RWPE1 (cell line): ENCODE results near the gene RASSF4.

Experiments used
- CTCF ChIA-PET: fragments of 350-600 bp; sonication (Branson Sonifier 250); formaldehyde crosslinking; extraction: SDS; loops from one replicate; lab custom pipeline; 2021; lab: Yijun Ruan, JAX
- POLR2A ChIA-PET: fragments of 400-600 bp; formaldehyde crosslinking; extraction: SDS; loops from one replicate; lab custom pipeline; 2020; ENCODE audit warnings: antibody characterized with exemption; ENCODE audit not compliant: low non-redundant PET; lab: Yijun Ruan, JAX
- DNase-seq: peaks from one replicate; pipeline ENCODE4 v3.0.0; 2012; ENCODE audit warnings: low spot score
- H3K27ac ChIP-seq: fragments of 450-650 bp; 2 replicates; pipeline ENCODE4 v1.5.1; 2017
- CTCF ChIP-seq: fragments of 450-650 bp; conservative IDR thresholded peaks from 2 replicates; pipeline ENCODE4 v1.5.1; 2017; ENCODE audit warnings: low read depth, mild to moderate bottlenecking

The RASSF4 gene

GRCh38 chr10:44951576-44952226 lies 7.9 kb upstream of the RASSF4 start:
- POLR2A ChIA-PET: no interaction called here
- no peak for TF ChIP-seq CTCF
- CTCF ChIA-PET: no interaction called here
- no peak for DNase-seq
- H3K27ac ChIP-seq: no peak overlapping the region

GRCh38 chr10:44952779-44953231 lies 6.8 kb upstream of the RASSF4 start:
- H3K27ac ChIP-seq: no peak overlapping the region
- CTCF ChIA-PET: no interaction called here
- POLR2A ChIA-PET: interaction anchor here (0.6 kb wide), 1 partner anchor 84 kb away, joined by 3 read pairs; no protein-coding TSS in a partner anchor
- DNase-seq: no peak
- no peak for TF ChIP-seq CTCF

- H3K27ac ChIP-seq: no peak overlapping the region
- CTCF ChIA-PET: no interaction called here
- no peak for DNase-seq
- TF ChIP-seq CTCF: no peak
- POLR2A ChIA-PET: no interaction called here
Observed at GRCh38 chr10:44954042-44954441, 5.6 kb upstream of the RASSF4 start.

- POLR2A ChIA-PET: no interaction called here
- CTCF ChIA-PET: no interaction called here
- no peak overlapping the region for H3K27ac ChIP-seq
- TF ChIP-seq CTCF: no peak
- DNase-seq: no peak
Observed at GRCh38 chr10:44954962-44955361, 4.6 kb upstream of the RASSF4 start.

- ChIA-PET CTCF (interaction anchor here (0.7 kb wide), 1 partner anchor 60 kb away, joined by 7 read pairs; no protein-coding TSS in a partner anchor), POLR2A (no interaction called here)
- no peak for TF ChIP-seq CTCF
- no peak for DNase-seq
- no peak overlapping the region for H3K27ac ChIP-seq
Observed at GRCh38 chr10:44955413-44956070, 4.1 kb upstream of the RASSF4 start.

GRCh38 chr10:44956226-44956625 lies 3.4 kb upstream of the RASSF4 start:
- POLR2A ChIA-PET: no interaction called here
- CTCF ChIA-PET: interaction anchor here (0.7 kb wide), 1 partner anchor 59 kb away, joined by 7 read pairs; no protein-coding TSS in a partner anchor
- no peak for TF ChIP-seq CTCF

More at GRCh38 chr10:44956226-44956625, 3.4 kb upstream of the RASSF4 start:
- no peak overlapping the region for H3K27ac ChIP-seq
- no peak for DNase-seq
